Loucy (cell line): ENCODE results near the gene ERCC1.
A peak's percentile ranks its signal among the peaks of the same experiment; 100 is the strongest.

ENCODE experiments used
- H2AFZ ChIP-seq: fragments of 200-600 bp; sonication (generic); 2 replicates; pipeline ENCODE4 v1.6.0; 2016; ENCODE audit warnings: antibody characterized with exemption, mild to moderate bottlenecking, low read length, moderate library complexity
- H3F3A ChIP-seq: fragments of 200-600 bp; 2 replicates; pipeline ENCODE4 v1.6.0; 2016; ENCODE audit warnings: antibody characterized with exemption, low read depth, mild to moderate bottlenecking
- H3K27me3 ChIP-seq: fragments of 200-600 bp; sonication (generic); 2 replicates; pipeline ENCODE4 v1.6.1; 2014; ENCODE audit warnings: low read length, mild to moderate bottlenecking; ENCODE audit not compliant: insufficient read depth, poor library complexity, severe bottlenecking
- H3K36me3 ChIP-seq: fragments of 200-600 bp; sonication (generic); 2 replicates; pipeline ENCODE4 v1.6.1; 2016; ENCODE audit warnings: low read length; ENCODE audit not compliant: insufficient read depth
- H3K4me1 ChIP-seq: fragments of 200-600 bp; sonication (generic); 2 replicates; pipeline ENCODE4 v1.5.1; 2014; ENCODE audit warnings: low read length, mild to moderate bottlenecking; ENCODE audit not compliant: insufficient read depth, poor library complexity, severe bottlenecking
- H3K4me2 ChIP-seq: fragments of 200-600 bp; sonication (generic); 2 replicates; pipeline ENCODE4 v1.6.0; 2014; ENCODE audit warnings: antibody characterized with exemption, low read length, low read depth, mild to moderate bottlenecking; ENCODE audit not compliant: poor library complexity, severe bottlenecking
- H3K4me3 ChIP-seq: fragments of 200-600 bp; sonication (generic); 2 replicates; pipeline ENCODE4 v1.5.1; 2014; ENCODE audit warnings: low read length, mild to moderate bottlenecking, mixed read lengths; ENCODE audit not compliant: poor library complexity, severe bottlenecking
- H3K79me2 ChIP-seq: fragments of 200-600 bp; sonication (generic); 2 replicates; pipeline ENCODE4 v1.6.1; 2014; ENCODE audit warnings: low read length; ENCODE audit not compliant: insufficient read depth
- H3K9ac ChIP-seq: fragments of 200-600 bp; sonication (generic); 2 replicates; pipeline ENCODE4 v1.6.0; 2014; ENCODE audit warnings: mild to moderate bottlenecking, low read depth, low read length, moderate library complexity; ENCODE audit not compliant: poor library complexity, severe bottlenecking
- H3K9me2 ChIP-seq: fragments of 200-600 bp; sonication (generic); replicated peaks from 2 replicates; pipeline ENCODE4 v1.6.1; 2016; ENCODE audit warnings: low read depth, low read length, mixed read lengths
- H3K9me3 ChIP-seq: fragments of 200-600 bp; sonication (generic); 2 replicates; pipeline ENCODE4 v1.6.1; 2014; ENCODE audit warnings: mild to moderate bottlenecking, antibody characterized with exemption, low read length, low read depth; ENCODE audit not compliant: insufficient read depth
- H4K20me1 ChIP-seq: fragments of 200-600 bp; sonication (generic); 2 replicates; pipeline ENCODE4 v1.6.0; 2014; ENCODE audit warnings: antibody characterized with exemption, low read length, mild to moderate bottlenecking; ENCODE audit not compliant: insufficient read depth, poor library complexity, severe bottlenecking
- CTCF ChIP-seq: fragments of 200-600 bp; sonication (generic); conservative IDR thresholded peaks from 2 replicates; pipeline ENCODE4 v1.5.1; 2014; ENCODE audit warnings: mild to moderate bottlenecking, antibody characterized with exemption, low read length
- EZH2phosphoT487 ChIP-seq: fragments of 200-600 bp; IDR thresholded peaks from 2 replicates; pipeline ENCODE4 v1.6.1; 2018; ENCODE audit warnings: antibody characterized with exemption, mild to moderate bottlenecking, moderate library complexity, borderline replicate concordance

Gene ERCC1

GRCh38 chr19:45469945-45470761, 46.4 kb upstream of the ERCC1 start:
- peak overlapping the region; percentile 88 for H3K4me2 ChIP-seq
- TF ChIP-seq EZH2phosphoT487: no peak
- TF ChIP-seq CTCF: no peak
- H2AFZ ChIP-seq: peak overlapping the region; percentile 96
- H3K4me3 ChIP-seq: peak overlapping the region; percentile 87
- H4K20me1 ChIP-seq: peaks cover 9% of the 10 kb centered on the region
- no peaks in the 10 kb centered on the region for H3F3A ChIP-seq
- no peaks in the 10 kb centered on the region for H3K9me2 ChIP-seq
- H3K9me3 ChIP-seq: no peaks in the 10 kb centered on the region
- peak overlapping the region; percentile 54 for H3K9ac ChIP-seq
- H3K4me1 ChIP-seq: peaks cover 18% of the 10 kb centered on the region
- no peaks in the 10 kb centered on the region for H3K36me3 ChIP-seq
- no peaks in the 10 kb centered on the region for H3K27me3 ChIP-seq
- no peaks in the 10 kb centered on the region for H3K79me2 ChIP-seq

GRCh38 chr19:45469132-45469944, 45.6 kb upstream of the ERCC1 start:
- peak overlapping the region; percentile 88 for H3K4me2 ChIP-seq
- H2AFZ ChIP-seq: peak overlapping the region; percentile 96
- TF ChIP-seq CTCF: no peak
- TF ChIP-seq EZH2phosphoT487: no peak

DNA sequence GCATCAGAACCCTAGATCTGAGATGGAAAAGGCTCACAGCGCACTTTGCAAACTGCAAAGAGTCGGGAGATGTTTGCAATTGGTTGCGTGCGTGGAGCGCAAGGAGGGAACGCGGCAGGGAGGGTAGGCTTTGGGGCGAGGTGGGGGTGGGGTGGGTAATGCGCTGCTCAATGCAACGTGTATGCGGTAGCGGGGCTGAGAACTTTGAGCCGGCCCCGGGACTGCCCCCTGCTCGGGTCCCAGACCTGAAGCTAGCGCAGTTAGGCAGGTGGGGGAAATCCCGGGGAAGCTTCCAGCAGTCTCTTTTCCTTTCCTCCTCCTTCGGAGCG, 45.0 kb upstream of the ERCC1 start:
- Histone ChIP-seq H4K20me1 (peaks cover 9% of the 10 kb centered on the region), H3F3A (no peaks in the 10 kb centered on the region), H3K9ac (peak overlapping the region; percentile 68), H3K36me3 (no peaks in the 10 kb centered on the region), H3K9me2 (no peaks in the 10 kb centered on the region), H3K79me2 (no peaks in the 10 kb centered on the region), H3K4me3 (peak overlapping the region; percentile 87), H3K4me2 (peak overlapping the region; percentile 88), H3K27me3 (no peaks in the 10 kb centered on the region), H3K4me1 (peaks cover 18% of the 10 kb centered on the region), H2AFZ (peak overlapping the region; percentile 76), H3K9me3 (no peaks in the 10 kb centered on the region)
- no peak for TF ChIP-seq CTCF
- no peak for TF ChIP-seq EZH2phosphoT487

More at GRCh38 chr19:45469132-45469944, 45.6 kb upstream of the ERCC1 start:
- H3K36me3 ChIP-seq: no peaks in the 10 kb centered on the region
- peaks cover 18% of the 10 kb centered on the region for H3K4me1 ChIP-seq
- H4K20me1 ChIP-seq: peaks cover 9% of the 10 kb centered on the region
- H3K4me3 ChIP-seq: peak overlapping the region; percentile 87
- H3K79me2 ChIP-seq: no peaks in the 10 kb centered on the region
- H3F3A ChIP-seq: no peaks in the 10 kb centered on the region
- H3K9me2 ChIP-seq: no peaks in the 10 kb centered on the region
- no peaks in the 10 kb centered on the region for H3K27me3 ChIP-seq
- H3K9me3 ChIP-seq: no peaks in the 10 kb centered on the region
- H3K9ac ChIP-seq: peak overlapping the region; percentile 68
